H9 (cell line): ENCODE results near the gene CYTL1. TPM values are rescaled to one million over a fixed set of nuclear protein-coding genes. Genes with fewer than 3 reads are reported as not detected.

Source experiments
- DNase-seq: peaks from one replicate; pipeline ENCODE4 v3.0.0-alpha.2; 2017
- H2AFZ ChIP-seq: one replicate; pipeline ENCODE4 v1.6.1; 2013; ENCODE audit warnings: mild to moderate bottlenecking, low read length, control low read depth, moderate library complexity
- H2AK5ac ChIP-seq: 2 replicates; pipeline ENCODE4 v1.6.1; 2013; ENCODE audit warnings: low read length, control low read depth, mixed read lengths; ENCODE audit not compliant: insufficient read length
- H2BK120ac ChIP-seq: one replicate; pipeline ENCODE4 v1.6.1; 2013; ENCODE audit warnings: low read depth, mild to moderate bottlenecking, low read length, control low read depth, inconsistent platforms; ENCODE audit not compliant: poor library complexity, severe bottlenecking
- H2BK12ac ChIP-seq: 2 replicates; pipeline ENCODE4 v1.6.1; 2013; ENCODE audit warnings: low read length, control low read depth, mixed read lengths, low read depth; ENCODE audit not compliant: insufficient read length
- H2BK15ac ChIP-seq: 2 replicates; pipeline ENCODE4 v1.6.1; 2013; ENCODE audit warnings: low read depth, low read length, control low read depth
- H2BK20ac ChIP-seq: one replicate; pipeline ENCODE4 v1.6.1; 2013; ENCODE audit warnings: low read depth, mild to moderate bottlenecking, low read length, control low read depth, inconsistent platforms; ENCODE audit not compliant: poor library complexity, severe bottlenecking
- H2BK5ac ChIP-seq: 2 replicates; pipeline ENCODE4 v1.6.1; 2013; ENCODE audit warnings: low read length, control low read depth, mixed read lengths; ENCODE audit not compliant: insufficient read length
- H3K14ac ChIP-seq: 2 replicates; pipeline ENCODE4 v1.6.1; 2013; ENCODE audit warnings: low read length, control low read depth; ENCODE audit not compliant: insufficient read depth
- H3K18ac ChIP-seq: 2 replicates; pipeline ENCODE4 v1.6.1; 2013; ENCODE audit warnings: low read depth, mild to moderate bottlenecking, mixed read lengths, low read length, control low read depth; ENCODE audit not compliant: insufficient read length
- H3K23ac ChIP-seq: 2 replicates; pipeline ENCODE4 v1.6.1; 2013; ENCODE audit warnings: low read length, control low read depth, mixed read lengths, low read depth; ENCODE audit not compliant: insufficient read length
- H3K23me2 ChIP-seq: 2 replicates; pipeline ENCODE4 v1.6.1; 2013; ENCODE audit warnings: low read depth, mild to moderate bottlenecking, mixed read lengths, low read length, control low read depth; ENCODE audit not compliant: insufficient read length, poor library complexity, severe bottlenecking
- H3K27ac ChIP-seq: 2 replicates; pipeline ENCODE4 v1.5.1; 2013; ENCODE audit warnings: low read length, control low read depth, mixed read lengths, low read depth; ENCODE audit not compliant: insufficient read length
- H3K27me3 ChIP-seq: 2 replicates; pipeline ENCODE4 v1.6.1; 2013; ENCODE audit warnings: low read length, control low read depth, inconsistent platforms; ENCODE audit not compliant: insufficient read depth
- H3K4ac ChIP-seq: 2 replicates; pipeline ENCODE4 v1.6.1; 2013; ENCODE audit warnings: low read depth, mild to moderate bottlenecking, control low read depth, inconsistent platforms, low read length, moderate library complexity
- H3K4me1 ChIP-seq: 2 replicates; pipeline ENCODE4 v1.6.1; 2013; ENCODE audit warnings: low read length, control low read depth, inconsistent platforms; ENCODE audit not compliant: insufficient read depth
- H3K4me2 ChIP-seq: 2 replicates; pipeline ENCODE4 v1.6.1; 2013; ENCODE audit warnings: low read length, control low read depth, mixed read lengths; ENCODE audit not compliant: insufficient read length, insufficient read depth
- H3K56ac ChIP-seq: 2 replicates; pipeline ENCODE4 v1.6.1; 2013; ENCODE audit warnings: low read depth, mild to moderate bottlenecking, mixed read lengths, low read length, control low read depth; ENCODE audit not compliant: insufficient read length
- H3K79me1 ChIP-seq: 2 replicates; pipeline ENCODE4 v1.6.1; 2013; ENCODE audit warnings: low read depth, mild to moderate bottlenecking, moderate library complexity, low read length, control low read depth, inconsistent platforms; ENCODE audit not compliant: insufficient read depth, poor library complexity, severe bottlenecking
- H3K79me2 ChIP-seq: 2 replicates; pipeline ENCODE4 v1.6.1; 2013; ENCODE audit warnings: low read length, control low read depth, inconsistent platforms; ENCODE audit not compliant: insufficient read depth
- H3K9ac ChIP-seq: 2 replicates; pipeline ENCODE4 v1.6.1; 2013; ENCODE audit warnings: low read length, control low read depth, mixed read lengths; ENCODE audit not compliant: insufficient read length; ENCODE audit errors: extremely low read depth
- H3K9me3 ChIP-seq: one replicate; pipeline ENCODE4 v1.6.1; 2013; ENCODE audit warnings: low read depth, low read length, inconsistent platforms; ENCODE audit not compliant: control insufficient read depth
- H3T11ph ChIP-seq: one replicate; pipeline ENCODE4 v1.6.1; 2013; ENCODE audit warnings: mild to moderate bottlenecking, low read length, control low read depth, inconsistent platforms
- H4K20me1 ChIP-seq: one replicate; pipeline ENCODE4 v1.6.1; 2013; ENCODE audit not compliant: control insufficient read depth, insufficient read length, insufficient read depth
- H4K5ac ChIP-seq: 2 replicates; pipeline ENCODE4 v1.6.1; 2013; ENCODE audit warnings: low read depth, mild to moderate bottlenecking, mixed read lengths, low read length, control low read depth; ENCODE audit not compliant: insufficient read length
- H4K8ac ChIP-seq: replicated peaks from 2 replicates; pipeline ENCODE4 v1.6.1; 2013; ENCODE audit warnings: low read length, control low read depth, mixed read lengths, low read depth; ENCODE audit not compliant: insufficient read length
- H4K91ac ChIP-seq: 2 replicates; pipeline ENCODE4 v1.6.1; 2013; ENCODE audit warnings: low read depth, mild to moderate bottlenecking, moderate library complexity, mixed read lengths, low read length, control low read depth; ENCODE audit not compliant: insufficient read length
- H3K27ac Mint-ChIP-seq, 3 experiments: 2 replicates in 2 of 3; 3 replicates in 1 of 3; pipeline ENCODE4 v1.8.0; 2020 to 2021; ENCODE audit warnings: mixed read lengths in 3 of 3, mild to moderate bottlenecking in 1 of 3, moderate library complexity in 1 of 3
- H3K27me3 Mint-ChIP-seq: 2 replicates; pipeline ENCODE4 v1.8.0; 2021; ENCODE audit warnings: low read depth, mild to moderate bottlenecking, moderate library complexity, mixed read lengths
- H3K36me3 Mint-ChIP-seq, 3 experiments: 2 replicates in 2 of 3; 3 replicates in 1 of 3; pipeline ENCODE4 v1.8.0; 2020 to 2021; ENCODE audit warnings: low read depth in 3 of 3, mixed read lengths in 3 of 3; ENCODE audit not compliant: insufficient read depth in 1 of 3
- H3K4me1 Mint-ChIP-seq, 2 experiments: 2 replicates each; pipeline ENCODE4 v1.8.0; 2020; ENCODE audit warnings: mixed read lengths in 2 of 2
- H3K4me3 Mint-ChIP-seq, 2 experiments: 2 replicates in 1 of 2; 3 replicates in 1 of 2; pipeline ENCODE4 v1.8.0; 2020 to 2021; ENCODE audit warnings: mild to moderate bottlenecking in 2 of 2, mixed read lengths in 2 of 2, moderate library complexity in 1 of 2
- H3K9me3 Mint-ChIP-seq, 2 experiments: 2 replicates in 1 of 2; 3 replicates in 1 of 2; pipeline ENCODE4 v1.8.0; 2020; ENCODE audit warnings: mild to moderate bottlenecking in 2 of 2, mixed read lengths in 2 of 2, moderate library complexity in 1 of 2
- WGBS: extraction: QIAGEN DNeasy Blood & Tissue Kit; methylation state at CpG from one replicate; pipeline ENCODE4 v1.1.7; 2013; ENCODE audit warnings: missing lambda C conversion rate, low lambda C conversion rate, mixed read lengths; ENCODE audit not compliant: insufficient read length; ENCODE audit errors: extremely low coverage; 5-methylcytosine and 5-hydroxymethylcytosine counted together
- total RNA-seq: library from RNA; stranded (reverse); gene quantifications from 2 replicates; pipeline ENCODE4 v1.2.1, GENCODE V29; 2021
- TF ChIP-seq, protein P1 (sequence below): fragments of 200-600 bp; sonication (generic); conservative IDR thresholded peaks from 3 replicates; pipeline ENCODE4 v1.8.0; 2021; ENCODE audit warnings: antibody characterized with exemption, mild to moderate bottlenecking

CYTL1 gene
- total RNA-seq, 1 experiment from 2014 or later, result 1.7 TPM

DNA sequence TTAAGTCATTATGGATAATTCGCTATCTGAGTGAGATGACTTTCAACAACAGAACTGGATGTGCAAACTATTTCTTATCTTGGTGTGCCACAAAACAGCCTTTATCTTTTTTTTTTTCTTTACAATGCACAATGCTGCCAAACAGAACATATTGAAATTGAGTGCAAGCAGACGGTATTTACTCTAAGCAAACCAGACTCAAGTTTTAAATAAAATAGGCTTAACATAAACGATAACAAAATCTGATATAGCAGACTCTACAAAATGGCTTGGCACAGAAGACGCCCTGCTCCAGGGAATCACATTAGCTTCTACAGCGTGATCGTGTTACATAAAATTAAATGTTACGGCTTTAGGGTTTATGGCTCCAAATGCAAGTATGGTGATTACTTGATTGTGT, 22.4 kb upstream of the CYTL1 start:
- Histone ChIP-seq H3K14ac (no peak overlapping the region), H3K23ac (no peak overlapping the region), H2AFZ (no peak overlapping the region), H3T11ph (no peak overlapping the region), H3K4me2 (no peak overlapping the region), H2BK12ac (no peak overlapping the region), H3K4me1 (no peaks in the 10 kb centered on the region), H2AK5ac (no peak overlapping the region), H2BK15ac (no peak overlapping the region), H3K79me2 (no peaks in the 10 kb centered on the region), H3K27ac (no peak overlapping the region), H3K9ac (no peak overlapping the region), H4K91ac (no peak overlapping the region), H3K79me1 (no peaks in the 10 kb centered on the region), H3K56ac (no peak overlapping the region), H3K18ac (no peak overlapping the region), H3K27me3 (no peaks in the 10 kb centered on the region), H2BK5ac (no peak overlapping the region), H2BK120ac (no peak overlapping the region), H3K4ac (no peak overlapping the region), H3K9me3 (no peaks in the 10 kb centered on the region), H3K23me2 (no peaks in the 10 kb centered on the region), H2BK20ac (no peak overlapping the region), H4K20me1 (no peaks in the 10 kb centered on the region), H4K8ac (no peak overlapping the region), H4K5ac (no peak overlapping the region)
- peaks cover 31% of the 10 kb centered on the region for H3K27me3 Mint-ChIP-seq
- peaks cover 0 to 8% of the 10 kb centered on the region in 2 experiments; a peak in 1 of 4 replicates for H3K4me1 Mint-ChIP-seq
- TF ChIP-seq, protein P1, sequence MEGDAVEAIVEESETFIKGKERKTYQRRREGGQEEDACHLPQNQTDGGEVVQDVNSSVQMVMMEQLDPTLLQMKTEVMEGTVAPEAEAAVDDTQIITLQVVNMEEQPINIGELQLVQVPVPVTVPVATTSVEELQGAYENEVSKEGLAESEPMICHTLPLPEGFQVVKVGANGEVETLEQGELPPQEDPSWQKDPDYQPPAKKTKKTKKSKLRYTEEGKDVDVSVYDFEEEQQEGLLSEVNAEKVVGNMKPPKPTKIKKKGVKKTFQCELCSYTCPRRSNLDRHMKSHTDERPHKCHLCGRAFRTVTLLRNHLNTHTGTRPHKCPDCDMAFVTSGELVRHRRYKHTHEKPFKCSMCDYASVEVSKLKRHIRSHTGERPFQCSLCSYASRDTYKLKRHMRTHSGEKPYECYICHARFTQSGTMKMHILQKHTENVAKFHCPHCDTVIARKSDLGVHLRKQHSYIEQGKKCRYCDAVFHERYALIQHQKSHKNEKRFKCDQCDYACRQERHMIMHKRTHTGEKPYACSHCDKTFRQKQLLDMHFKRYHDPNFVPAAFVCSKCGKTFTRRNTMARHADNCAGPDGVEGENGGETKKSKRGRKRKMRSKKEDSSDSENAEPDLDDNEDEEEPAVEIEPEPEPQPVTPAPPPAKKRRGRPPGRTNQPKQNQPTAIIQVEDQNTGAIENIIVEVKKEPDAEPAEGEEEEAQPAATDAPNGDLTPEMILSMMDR, result no peak
- no peak overlapping the region for H3K4me3 Mint-ChIP-seq
- H3K36me3 Mint-ChIP-seq, result no peaks in the 10 kb centered on the region
- H3K9me3 Mint-ChIP-seq, result peaks cover 2 to 6% of the 10 kb centered on the region in 2 experiments; a peak in 4 of 5 replicates
- no peak for DNase-seq
- no peak overlapping the region for H3K27ac Mint-ChIP-seq
- WGBS, result no CpG with 5 or more reads among the region's 7 CpGs
